ENCODE measurements around the gene GLI1.
A peak's percentile ranks its signal among the peaks of the same experiment; 100 is the strongest.
"Not testable (repeated sequence)": the region's sequence is repeated elsewhere in the genome, so short reads cannot be mapped to it uniquely, and the experiment has no call there.

GLI1 gene

GRCh38 chr12:57513266-57513665, 53.7 kb downstream of the GLI1 start:
- no peaks in the 10 kb centered on the region for H3K27me3 Mint-ChIP-seq
- peaks cover 15% of the 10 kb centered on the region for H3K4me1 Mint-ChIP-seq
- no peak overlapping the region for H3K27ac Mint-ChIP-seq
- CTCF ChIA-PET: no interaction called here
- no peak overlapping the region for H3K4me3 Mint-ChIP-seq
- no peak for DNase-seq
- no peaks in the 10 kb centered on the region for H3K9me3 Mint-ChIP-seq
- peaks cover 77% of the 10 kb centered on the region for H3K36me3 Mint-ChIP-seq

- CTCF ChIA-PET, DNase-seq, H3K27me3 Mint-ChIP-seq, H3K27ac Mint-ChIP-seq, H3K4me3 Mint-ChIP-seq, H3K9me3 Mint-ChIP-seq: not testable (repeated sequence)
- peaks cover 76% of the 10 kb centered on the region for H3K36me3 Mint-ChIP-seq
- peaks cover 18% of the 10 kb centered on the region for H3K4me1 Mint-ChIP-seq
Measured at GRCh38 chr12:57513677-57514076, 54.1 kb downstream of the GLI1 start.

GRCh38 chr12:57514246-57514645, 54.7 kb downstream of the GLI1 start:
- H3K27ac Mint-ChIP-seq: not testable (repeated sequence)

GRCh38 chr12:57514720-57515407, 55.3 kb downstream of the GLI1 start:
- CTCF ChIA-PET: interaction anchor here (1.0 to 1.1 kb wide), 3 partner anchors 38 to 56 kb away, joined by 3 to 4 read pairs (median 4); no protein-coding TSS in a partner anchor
- Mint-ChIP-seq H3K4me3 (no peak overlapping the region), H3K27me3 (no peaks in the 10 kb centered on the region), H3K4me1 (peaks cover 26% of the 10 kb centered on the region), H3K27ac (no peak overlapping the region), H3K36me3 (peaks cover 76% of the 10 kb centered on the region), H3K9me3 (no peaks in the 10 kb centered on the region)
- no peak for DNase-seq

More at GRCh38 chr12:57514246-57514645, 54.7 kb downstream of the GLI1 start:
- CTCF ChIA-PET: interaction anchor here (1.0 kb wide), 2 partner anchors 38 to 55 kb away, joined by 4 read pairs; no protein-coding TSS in a partner anchor
- H3K9me3 Mint-ChIP-seq, H3K27me3 Mint-ChIP-seq, DNase-seq, H3K4me3 Mint-ChIP-seq: not testable (repeated sequence)
- Mint-ChIP-seq H3K36me3 (peaks cover 77% of the 10 kb centered on the region), H3K4me1 (peaks cover 23% of the 10 kb centered on the region)

GRCh38 chr12:57515408-57515933, 55.9 kb downstream of the GLI1 start:
- H3K27ac Mint-ChIP-seq: no peak overlapping the region
- CTCF ChIA-PET: interaction anchor here (1.1 kb wide), 1 partner anchor 41 kb away, joined by 3 read pairs; no protein-coding TSS in a partner anchor

GRCh38 chr12:57515934-57516541, 56.5 kb downstream of the GLI1 start:
- Mint-ChIP-seq H3K27ac (peak overlapping the region; percentile 40), H3K9me3 (no peaks in the 10 kb centered on the region), H3K27me3 (no peaks in the 10 kb centered on the region), H3K4me3 (no peak overlapping the region), H3K36me3 (peaks cover 79% of the 10 kb centered on the region), H3K4me1 (peaks cover 30% of the 10 kb centered on the region)
- CTCF ChIA-PET: interaction anchor here (0.6 to 1.2 kb wide), 4 partner anchors 16 to 42 kb away, joined by 3 to 4 read pairs (median 4); no protein-coding TSS in a partner anchor
- DNase-seq: no peak

More at GRCh38 chr12:57515408-57515933, 55.9 kb downstream of the GLI1 start:
- DNase-seq: no peak
- H3K27me3 Mint-ChIP-seq: no peaks in the 10 kb centered on the region
- H3K9me3 Mint-ChIP-seq: no peaks in the 10 kb centered on the region
- H3K4me1 Mint-ChIP-seq: peaks cover 26% of the 10 kb centered on the region
- H3K36me3 Mint-ChIP-seq: peaks cover 79% of the 10 kb centered on the region
- no peak overlapping the region for H3K4me3 Mint-ChIP-seq

GRCh38 chr12:57516617-57517153, 57.1 kb downstream of the GLI1 start:
- Mint-ChIP-seq H3K4me1 (peaks cover 36% of the 10 kb centered on the region), H3K27me3 (no peaks in the 10 kb centered on the region), H3K27ac (peak overlapping the region; percentile 55), H3K9me3 (no peaks in the 10 kb centered on the region), H3K4me3 (no peak overlapping the region), H3K36me3 (peaks cover 74% of the 10 kb centered on the region)
- no peak for DNase-seq
- CTCF ChIA-PET: interaction anchor here (0.6 to 1.7 kb wide), 4 partner anchors 16 to 40 kb away, joined by 3 to 4 read pairs (median 4); no protein-coding TSS in a partner anchor

GRCh38 chr12:57517187-57517586, 57.6 kb downstream of the GLI1 start:
- Mint-ChIP-seq H3K36me3 (peaks cover 69% of the 10 kb centered on the region), H3K27me3 (peaks cover 3% of the 10 kb centered on the region), H3K9me3 (no peaks in the 10 kb centered on the region), H3K4me1 (peaks cover 40% of the 10 kb centered on the region), H3K4me3 (peak overlapping the region; percentile 13), H3K27ac (peak overlapping the region; percentile 55)
- DNase-seq: no peak
- CTCF ChIA-PET: interaction anchor here (1.2 to 1.7 kb wide), 2 partner anchors 24 to 41 kb away, joined by 4 read pairs; no protein-coding TSS in a partner anchor

GRCh38 chr12:57517718-57518117, 58.1 kb downstream of the GLI1 start:
- Mint-ChIP-seq H3K36me3 (peaks cover 63% of the 10 kb centered on the region), H3K4me1 (peaks cover 41% of the 10 kb centered on the region), H3K4me3 (peak overlapping the region; percentile 13)
- CTCF ChIA-PET: interaction anchor here (0.6 to 1.7 kb wide), 3 partner anchors 19 to 59 kb away, joined by 3 to 4 read pairs (median 3); no protein-coding TSS in a partner anchor
- not testable (repeated sequence) for H3K9me3 Mint-ChIP-seq, H3K27ac Mint-ChIP-seq, H3K27me3 Mint-ChIP-seq, DNase-seq

GRCh38 chr12:57518176-57518919, 58.8 kb downstream of the GLI1 start:
- CTCF ChIA-PET: interaction anchor here (0.6 to 1.7 kb wide), 3 partner anchors 20 to 60 kb away, joined by 3 to 4 read pairs (median 3); no protein-coding TSS in a partner anchor
- peak overlapping the region; percentile 16 for H3K27ac Mint-ChIP-seq
- H3K9me3 Mint-ChIP-seq: no peaks in the 10 kb centered on the region
- H3K4me3 Mint-ChIP-seq: peak overlapping the region; percentile 33
- no peak for DNase-seq
- peaks cover 44% of the 10 kb centered on the region for H3K4me1 Mint-ChIP-seq
- H3K36me3 Mint-ChIP-seq: peaks cover 60% of the 10 kb centered on the region
- peaks cover 5% of the 10 kb centered on the region for H3K27me3 Mint-ChIP-seq

GRCh38 chr12:57518920-57519795, 59.6 kb downstream of the GLI1 start:
- H3K27ac Mint-ChIP-seq: peak overlapping the region; percentile 100
- CTCF ChIA-PET: interaction anchor here (0.9 kb wide), 2 partner anchors 33 to 43 kb away, joined by 3 read pairs; no protein-coding TSS in a partner anchor
- peak overlapping the region; percentile 96 for H3K4me3 Mint-ChIP-seq
- H3K4me1 Mint-ChIP-seq: peaks cover 52% of the 10 kb centered on the region
- H3K36me3 Mint-ChIP-seq: peaks cover 61% of the 10 kb centered on the region
- DNase-seq: no peak
- no peaks in the 10 kb centered on the region for H3K9me3 Mint-ChIP-seq
- H3K27me3 Mint-ChIP-seq: peaks cover 5% of the 10 kb centered on the region

- peak overlapping the region; percentile 100 for H3K27ac Mint-ChIP-seq
- H3K9me3 Mint-ChIP-seq: no peaks in the 10 kb centered on the region
- CTCF ChIA-PET: interaction anchor here (0.9 kb wide), 2 partner anchors 34 to 43 kb away, joined by 3 read pairs; no protein-coding TSS in a partner anchor
- peaks cover 58% of the 10 kb centered on the region for H3K4me1 Mint-ChIP-seq
- peaks cover 59% of the 10 kb centered on the region for H3K36me3 Mint-ChIP-seq
- peak overlapping the region; percentile 96 for H3K4me3 Mint-ChIP-seq
- DNase-seq: no peak
- H3K27me3 Mint-ChIP-seq: peaks cover 5% of the 10 kb centered on the region
Measured at GRCh38 chr12:57519796-57520052, 60.1 kb downstream of the GLI1 start.
